Mucosa of rectum (tissue), 2 donors: Measurements from ENCODE around the gene RP2.

Experiments
- H3K27ac ChIP-seq, 2 donors: one replicate each; pipeline ENCODE4 v1.7.0; 2013; ENCODE audit warnings: inconsistent platforms in 2 of 2, low read depth in 2 of 2, low read length in 2 of 2
- H3K27me3 ChIP-seq, 2 donors: one replicate each; pipeline ENCODE4 v1.7.0; 2013; ENCODE audit warnings: low read length in 2 of 2; ENCODE audit not compliant: control insufficient read depth in 2 of 2, insufficient read depth in 2 of 2
- H3K36me3 ChIP-seq, 2 donors: one replicate each; pipeline ENCODE4 v1.7.0; 2013; ENCODE audit warnings: low read length in 2 of 2; ENCODE audit not compliant: control insufficient read depth in 2 of 2, insufficient read depth in 2 of 2
- H3K4me1 ChIP-seq, 2 donors: one replicate each; pipeline ENCODE4 v1.7.0; 2013; ENCODE audit warnings: low read length in 2 of 2, mild to moderate bottlenecking in 1 of 2; ENCODE audit not compliant: control insufficient read depth in 2 of 2, insufficient read depth in 2 of 2
- H3K4me3 ChIP-seq, 2 donors: one replicate each; pipeline ENCODE4 v1.7.0; 2013; ENCODE audit warnings: low read length in 2 of 2
- H3K9ac ChIP-seq, 2 donors: one replicate each; pipeline ENCODE4 v1.7.0; 2013; ENCODE audit warnings: low read length in 2 of 2, low read depth in 1 of 2, mild to moderate bottlenecking in 1 of 2
- H3K9me3 ChIP-seq, 2 donors: one replicate each; pipeline ENCODE4 v1.7.0; 2013; ENCODE audit warnings: low read length in 2 of 2; ENCODE audit not compliant: control insufficient read depth in 2 of 2
- donor health status: healthy.
- donor health status: Normal muscosa, but diverticular disease.

The RP2 gene

DNA sequence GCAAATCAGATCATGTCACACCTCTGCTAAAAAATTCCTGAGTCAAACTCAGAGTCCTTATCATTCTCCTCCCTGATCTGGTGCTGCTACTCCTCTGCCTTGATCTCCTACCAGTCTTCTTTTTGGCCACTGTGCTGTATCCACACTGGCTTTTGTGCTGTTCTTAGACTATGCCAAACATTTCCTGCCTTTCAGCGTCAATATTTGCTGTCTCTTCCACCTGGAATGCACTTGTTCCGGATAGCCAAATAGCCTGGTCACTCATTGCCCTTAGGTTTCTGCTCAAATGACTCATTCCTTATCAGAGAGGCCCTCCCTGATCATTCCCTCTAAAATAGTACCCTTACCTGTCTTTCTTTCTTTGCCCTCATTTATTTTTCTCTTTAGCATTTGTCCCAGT lies 24.4 kb upstream of the RP2 start:
- Histone ChIP-seq H3K27me3 (peaks cover 3 to 7% of the 10 kb centered on the region in 2 donors), H3K4me3 (no peak overlapping the region), H3K4me1 (no peaks in the 10 kb centered on the region), H3K9ac (no peak overlapping the region), H3K36me3 (no peaks in the 10 kb centered on the region), H3K9me3 (no peaks in the 10 kb centered on the region), H3K27ac (no peak overlapping the region)

- Histone ChIP-seq H3K4me3 (no peak overlapping the region), H3K36me3 (no peaks in the 10 kb centered on the region), H3K27me3 (peaks cover 3 to 7% of the 10 kb centered on the region in 2 donors), H3K4me1 (no peaks in the 10 kb centered on the region), H3K9me3 (no peaks in the 10 kb centered on the region), H3K9ac (no peak overlapping the region), H3K27ac (no peak overlapping the region)
Observed at GRCh38 chrX:46814966-46815365, 21.9 kb upstream of the RP2 start.

DNA sequence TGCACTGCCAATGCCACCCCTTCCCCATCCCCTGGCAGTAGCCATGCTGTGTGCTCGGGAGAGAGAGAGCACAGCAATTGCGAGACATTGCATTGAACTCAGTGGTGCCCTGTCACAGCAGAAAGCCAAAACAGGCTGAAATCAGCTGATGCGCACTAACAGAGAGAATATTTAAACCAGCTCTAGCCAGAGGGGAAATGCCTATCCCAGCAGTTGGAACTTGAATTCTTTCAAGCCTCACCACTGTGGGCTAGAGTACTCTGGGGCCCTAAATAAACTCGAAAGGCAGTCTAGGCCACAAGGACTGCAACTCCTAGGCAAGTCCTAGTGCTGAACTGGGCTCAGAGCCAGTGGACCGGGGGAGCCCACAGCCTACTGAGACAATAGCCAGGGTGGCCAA lies 17.7 kb upstream of the RP2 start:
- Histone ChIP-seq H3K4me3 (no peak overlapping the region), H3K9ac (no peak overlapping the region), H3K27me3 (peaks cover 0 to 2% of the 10 kb centered on the region in 2 donors), H3K27ac (no peak overlapping the region), H3K9me3 (no peaks in the 10 kb centered on the region), H3K4me1 (no peaks in the 10 kb centered on the region), H3K36me3 (no peaks in the 10 kb centered on the region)

- Histone ChIP-seq H3K4me1 (no peaks in the 10 kb centered on the region), H3K9ac (no peak overlapping the region), H3K27me3 (peaks cover 0 to 2% of the 10 kb centered on the region in 2 donors), H3K27ac (no peak overlapping the region), H3K36me3 (no peaks in the 10 kb centered on the region), H3K4me3 (no peak overlapping the region), H3K9me3 (no peaks in the 10 kb centered on the region)
Observed at GRCh38 chrX:46820391-46821100, 16.3 kb upstream of the RP2 start.

GRCh38 chrX:46823481-46823880 lies 13.4 kb upstream of the RP2 start:
- Histone ChIP-seq H3K4me1 (no peaks in the 10 kb centered on the region), H3K4me3 (no peak overlapping the region), H3K9me3 (no peaks in the 10 kb centered on the region), H3K9ac (no peak overlapping the region), H3K36me3 (no peaks in the 10 kb centered on the region), H3K27me3 (no peaks in the 10 kb centered on the region), H3K27ac (no peak overlapping the region)

DNA sequence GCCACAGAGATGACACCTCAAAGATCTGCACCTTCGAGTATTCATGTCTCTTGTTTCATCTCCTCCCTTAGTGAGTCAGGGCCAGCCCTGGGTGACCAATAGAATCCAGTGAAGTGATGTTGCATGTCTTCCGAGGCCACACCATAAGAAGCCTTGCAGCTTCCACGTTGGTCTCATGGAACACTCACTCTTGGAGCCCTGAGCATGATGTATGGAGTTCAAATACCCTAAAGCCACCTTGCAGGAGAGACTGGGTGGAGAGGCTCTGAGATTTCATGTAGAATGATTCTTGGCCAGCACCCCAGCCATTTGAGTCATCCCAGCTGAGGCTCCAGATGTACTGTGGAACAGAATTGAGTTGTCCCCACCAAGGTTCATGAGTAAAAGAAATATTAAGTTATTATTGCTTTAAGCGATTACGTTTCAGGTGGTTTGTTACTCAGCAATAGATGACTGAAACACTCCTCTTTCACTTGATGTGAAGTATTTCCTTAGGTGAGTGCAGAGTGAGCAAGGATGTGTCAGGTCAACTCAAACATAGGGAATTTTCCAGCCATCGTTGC lies 5.0 kb upstream of the RP2 start:
- Histone ChIP-seq H3K4me3 (no peak overlapping the region), H3K27me3 (no peaks in the 10 kb centered on the region), H3K9me3 (peaks cover 0 to 2% of the 10 kb centered on the region in 2 donors), H3K4me1 (no peaks in the 10 kb centered on the region), H3K9ac (no peak overlapping the region), H3K36me3 (no peaks in the 10 kb centered on the region), H3K27ac (no peak overlapping the region)

GRCh38 chrX:46837558-46838485 lies 979 bp downstream of the RP2 start:
- peak overlapping the region; percentile 84 to 95 for H3K9ac ChIP-seq
- peaks cover 0 to 3% of the 10 kb centered on the region in 2 donors for H3K4me1 ChIP-seq
- peak overlapping the region; percentile 92 to 95 for H3K27ac ChIP-seq
- no peaks in the 10 kb centered on the region for H3K27me3 ChIP-seq
- H3K9me3 ChIP-seq, result no peaks in the 10 kb centered on the region
- no peaks in the 10 kb centered on the region for H3K36me3 ChIP-seq
- peak overlapping the region; percentile 87 to 88 for H3K4me3 ChIP-seq

GRCh38 chrX:46838486-46838870 lies 1.6 kb downstream of the RP2 start:
- Histone ChIP-seq H3K27me3 (no peaks in the 10 kb centered on the region), H3K9ac (no peak overlapping the region), H3K4me3 (peak overlapping the region; percentile 87 to 88), H3K4me1 (peaks cover 0 to 3% of the 10 kb centered on the region in 2 donors), H3K36me3 (no peaks in the 10 kb centered on the region), H3K9me3 (no peaks in the 10 kb centered on the region), H3K27ac (peak overlapping the region in 1 of 2 donors; percentile 42)

DNA sequence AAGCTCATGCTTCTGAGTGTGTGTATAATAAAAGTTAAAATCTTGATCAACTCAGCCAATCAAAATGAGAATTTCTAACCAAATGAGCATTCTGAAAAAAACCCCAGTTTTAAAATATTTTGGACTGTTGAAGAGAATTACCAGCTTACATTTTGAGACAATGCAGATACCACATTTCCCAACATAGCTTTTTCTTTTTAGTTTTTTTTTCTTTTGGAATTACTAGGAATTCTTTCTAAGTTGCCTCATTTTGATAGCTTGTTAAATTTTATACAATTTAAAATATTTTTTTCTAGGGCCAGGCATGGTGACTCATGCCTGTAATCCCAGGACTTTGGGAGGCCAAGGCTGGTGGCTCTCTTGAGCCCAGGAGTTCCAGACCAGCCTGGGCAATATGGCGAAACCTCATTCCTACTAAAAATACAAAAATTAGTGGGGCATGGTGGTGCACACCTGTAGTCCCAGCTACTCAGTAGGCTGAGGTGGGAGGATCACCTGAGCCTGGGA lies 2.2 kb downstream of the RP2 start:
- H3K9me3 ChIP-seq, result no peaks in the 10 kb centered on the region
- H3K27me3 ChIP-seq, result no peaks in the 10 kb centered on the region
- no peaks in the 10 kb centered on the region for H3K36me3 ChIP-seq
- H3K27ac ChIP-seq, result no peak overlapping the region
- H3K9ac ChIP-seq, result no peak overlapping the region
- peaks cover 0 to 3% of the 10 kb centered on the region in 2 donors for H3K4me1 ChIP-seq
- H3K4me3 ChIP-seq, result peak overlapping the region in 1 of 2 donors; percentile 87

DNA sequence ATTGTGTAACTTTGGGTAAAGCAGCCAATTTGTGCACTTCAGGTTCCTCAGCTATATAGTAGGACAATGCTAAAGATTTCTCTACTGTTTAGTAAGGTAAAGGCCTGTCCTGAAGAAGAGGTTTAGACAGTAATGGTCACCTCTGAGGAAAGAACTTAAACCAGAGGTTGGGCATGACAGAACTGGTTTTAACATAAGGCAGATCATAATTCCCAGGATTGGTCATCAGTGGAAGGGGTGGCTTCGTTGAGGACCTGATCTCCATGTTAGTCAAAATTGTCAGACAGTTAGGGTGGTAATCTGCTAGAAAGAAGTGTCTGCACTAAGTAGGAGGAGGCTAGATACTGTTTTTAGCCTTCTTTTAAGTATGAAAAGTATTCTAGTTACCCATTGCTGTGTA lies 4.1 kb downstream of the RP2 start:
- no peaks in the 10 kb centered on the region for H3K36me3 ChIP-seq
- H3K27me3 ChIP-seq, result no peaks in the 10 kb centered on the region
- no peak overlapping the region for H3K9ac ChIP-seq
- H3K4me3 ChIP-seq, result no peak overlapping the region
- H3K4me1 ChIP-seq, result peaks cover 0 to 3% of the 10 kb centered on the region in 2 donors
- no peaks in the 10 kb centered on the region for H3K9me3 ChIP-seq
- H3K27ac ChIP-seq, result no peak overlapping the region
